Thoracic aorta (tissue), 2 donors: ENCODE results near the gene ELF1. TPM values are rescaled to one million over a fixed set of nuclear protein-coding genes. Genes with fewer than 3 reads are reported as not detected.

ENCODE experiments used
- ATAC-seq: fragments of 150-250 bp; one replicate; pipeline ENCODE4 v1.8.0; 2017; ENCODE audit warnings: low read depth; ENCODE audit not compliant: insufficient number of reproducible peaks, low FRiP score
- DNase-seq: peaks from one replicate; pipeline ENCODE4 v3.0.0-alpha.2; 2020; ENCODE audit warnings: low spot score
- H3K27ac ChIP-seq, 2 donors: fragments of 200-600 bp; sonication (generic); 1 replicate in 1 of 2; 2 replicates in 1 of 2; pipeline ENCODE4 v1.5.1; 2016; ENCODE audit warnings: mild to moderate bottlenecking in 2 of 2, moderate library complexity in 2 of 2
- H3K27me3 ChIP-seq: fragments of 200-600 bp; sonication (generic); replicated peaks from 2 replicates; pipeline ENCODE4 v1.6.0; 2016; ENCODE audit warnings: mild to moderate bottlenecking; ENCODE audit not compliant: insufficient read depth
- H3K36me3 ChIP-seq: fragments of 200-600 bp; sonication (generic); one replicate; pipeline ENCODE4 v1.5.1; 2016
- H3K4me1 ChIP-seq, 2 donors: fragments of 200-600 bp; sonication (generic); 1 replicate in 1 of 2; 2 replicates in 1 of 2; pipeline versions ENCODE4 v1.5.1 to v1.6.0; 2016; ENCODE audit warnings: low read depth in 2 of 2, mild to moderate bottlenecking in 1 of 2; ENCODE audit not compliant: control insufficient read depth in 1 of 2
- H3K4me3 ChIP-seq: fragments of 200-600 bp; sonication (generic); 2 replicates; pipeline ENCODE4 v1.5.1; 2016; ENCODE audit warnings: mild to moderate bottlenecking
- H3K9me3 ChIP-seq: fragments of 200-600 bp; sonication (generic); 2 replicates; pipeline ENCODE4 v1.5.1; 2016
- total RNA-seq, 2 donors: library from RNA; depleted of rRNA; stranded (reverse); fragments of >200 nt; gene quantifications; one replicate each; pipeline versions ENCODE4 v1.1.0 to v1.2.3, GENCODE V29; 2016
- TF ChIP-seq, protein P1 (sequence below): fragments of 200-600 bp; sonication (generic); IDR thresholded peaks from one replicate; pipeline ENCODE4 v1.5.1; 2019; ENCODE audit warnings: antibody characterized with exemption

The ELF1 gene
- total RNA-seq, 2 donors from 2014 or later = 54.7 to 99.9 TPM

DNA sequence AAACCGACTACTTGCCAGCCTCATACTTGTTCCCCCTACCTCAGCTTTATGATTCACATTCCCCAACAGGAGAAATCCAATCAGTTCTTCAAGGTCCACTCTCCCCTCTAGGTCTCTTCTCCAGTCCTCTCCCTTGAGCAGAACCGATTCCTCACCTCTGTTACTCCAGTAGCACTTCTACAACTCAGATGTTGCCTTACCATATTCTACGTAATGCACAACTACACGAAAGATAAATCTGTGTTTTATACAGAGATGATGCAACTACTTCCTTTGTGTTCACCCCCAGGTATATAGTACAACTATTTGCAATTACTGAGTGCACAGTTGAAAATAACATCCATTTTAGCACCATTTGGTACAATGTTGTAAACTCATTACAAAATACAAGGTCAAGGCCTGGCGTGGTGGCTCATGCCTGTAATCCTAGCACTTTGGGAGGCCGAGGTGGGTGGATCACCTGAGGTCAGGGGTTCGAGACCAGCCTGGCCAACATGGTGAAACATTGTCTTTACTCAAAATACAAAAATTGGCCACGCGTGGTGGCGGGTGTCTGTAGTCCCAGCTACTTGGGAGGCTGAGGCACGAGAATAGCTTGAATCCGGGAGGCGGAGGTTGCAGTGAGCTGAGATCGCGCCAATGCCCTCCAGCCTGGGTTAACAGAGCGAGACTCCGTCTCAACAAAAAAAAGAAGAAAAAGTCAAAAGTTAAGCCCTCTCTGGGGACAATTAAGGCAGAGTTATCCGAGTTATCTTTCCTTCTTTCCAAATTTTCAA lies 39.4 kb upstream of the ELF1 start:
- H3K4me3 ChIP-seq = peak overlapping the region; percentile 85
- DNase-seq = no peak
- H3K36me3 ChIP-seq = no peaks in the 10 kb centered on the region
- peak overlapping the region in 1 of 2 donors; percentile 98 for H3K27ac ChIP-seq
- no peaks in the 10 kb centered on the region for H3K27me3 ChIP-seq
- no peaks in the 10 kb centered on the region for H3K9me3 ChIP-seq
- no peak for ATAC-seq
- TF ChIP-seq, protein P1, sequence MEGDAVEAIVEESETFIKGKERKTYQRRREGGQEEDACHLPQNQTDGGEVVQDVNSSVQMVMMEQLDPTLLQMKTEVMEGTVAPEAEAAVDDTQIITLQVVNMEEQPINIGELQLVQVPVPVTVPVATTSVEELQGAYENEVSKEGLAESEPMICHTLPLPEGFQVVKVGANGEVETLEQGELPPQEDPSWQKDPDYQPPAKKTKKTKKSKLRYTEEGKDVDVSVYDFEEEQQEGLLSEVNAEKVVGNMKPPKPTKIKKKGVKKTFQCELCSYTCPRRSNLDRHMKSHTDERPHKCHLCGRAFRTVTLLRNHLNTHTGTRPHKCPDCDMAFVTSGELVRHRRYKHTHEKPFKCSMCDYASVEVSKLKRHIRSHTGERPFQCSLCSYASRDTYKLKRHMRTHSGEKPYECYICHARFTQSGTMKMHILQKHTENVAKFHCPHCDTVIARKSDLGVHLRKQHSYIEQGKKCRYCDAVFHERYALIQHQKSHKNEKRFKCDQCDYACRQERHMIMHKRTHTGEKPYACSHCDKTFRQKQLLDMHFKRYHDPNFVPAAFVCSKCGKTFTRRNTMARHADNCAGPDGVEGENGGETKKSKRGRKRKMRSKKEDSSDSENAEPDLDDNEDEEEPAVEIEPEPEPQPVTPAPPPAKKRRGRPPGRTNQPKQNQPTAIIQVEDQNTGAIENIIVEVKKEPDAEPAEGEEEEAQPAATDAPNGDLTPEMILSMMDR = no peak
- H3K4me1 ChIP-seq = peaks cover 49 to 67% of the 10 kb centered on the region in 2 donors

DNA sequence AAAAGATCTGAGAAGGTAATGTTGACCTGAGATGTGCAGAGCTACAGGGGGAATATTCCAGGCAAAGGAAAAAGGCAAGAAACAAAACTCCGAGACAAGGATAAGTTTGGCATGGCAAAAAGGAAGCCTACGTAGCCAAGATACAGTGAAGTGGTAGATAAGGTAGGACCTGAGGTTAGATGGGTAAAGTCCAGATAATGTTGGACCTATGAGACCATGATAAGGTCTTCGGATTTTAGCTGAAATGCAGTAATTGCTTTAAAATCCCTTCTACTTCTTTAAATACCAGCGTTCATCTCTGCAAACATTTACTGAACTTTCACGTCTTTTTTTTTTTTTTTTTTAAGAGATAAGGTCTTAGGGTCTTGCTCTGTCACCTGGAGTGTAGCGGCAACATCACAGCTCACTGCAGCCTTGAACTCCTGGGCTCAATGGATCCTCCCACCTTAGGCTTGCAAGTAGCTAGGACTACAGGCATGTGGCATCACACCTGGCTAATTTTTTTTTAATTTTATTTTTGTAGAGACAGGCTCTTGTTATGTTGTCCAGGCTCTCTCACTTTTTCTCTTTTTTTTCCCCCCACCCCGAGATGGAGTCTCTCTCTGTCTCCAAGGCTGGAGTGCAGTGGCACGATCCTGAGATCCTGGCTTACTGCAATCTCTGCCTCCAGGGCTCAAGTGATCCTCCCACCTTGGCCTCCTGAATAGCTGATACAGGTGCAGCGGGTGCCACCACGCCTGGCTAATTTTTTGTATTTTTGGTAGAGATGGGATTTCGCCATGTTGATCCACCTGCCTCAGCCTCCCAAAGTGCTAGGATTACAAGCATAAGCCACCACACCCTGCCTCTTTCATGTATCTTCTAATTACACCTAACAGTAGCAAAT lies 38.0 kb upstream of the ELF1 start:
- TF ChIP-seq, protein P1 = no peak
- no peak overlapping the region for H3K27ac ChIP-seq
- peaks cover 50 to 68% of the 10 kb centered on the region in 2 donors for H3K4me1 ChIP-seq
- H3K4me3 ChIP-seq = peak overlapping the region; percentile 6
- no peaks in the 10 kb centered on the region for H3K36me3 ChIP-seq
- H3K27me3 ChIP-seq = no peaks in the 10 kb centered on the region
- no peaks in the 10 kb centered on the region for H3K9me3 ChIP-seq
- DNase-seq = no peak
- ATAC-seq = no peak

DNA sequence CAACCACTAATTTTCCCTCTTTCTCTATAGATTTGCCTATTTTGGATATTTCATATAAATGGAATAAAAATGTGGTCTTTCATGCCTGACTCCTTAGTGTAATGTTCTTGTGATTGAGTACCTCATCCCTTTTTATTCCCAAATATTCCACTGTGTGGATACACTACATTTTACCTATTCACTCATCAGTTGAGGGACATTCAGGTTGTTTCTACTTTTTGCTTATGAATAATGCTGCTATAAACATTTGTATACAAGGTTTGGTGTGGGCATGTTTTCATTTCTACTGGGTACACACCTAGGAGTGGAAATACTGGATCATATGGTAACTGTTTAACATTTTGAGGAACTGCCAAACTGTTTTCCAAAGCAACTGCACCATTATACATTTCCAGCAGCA lies 37.1 kb upstream of the ELF1 start:
- ATAC-seq (no peak), DNase-seq (no peak)
- TF ChIP-seq, protein P1 = no peak
- H3K36me3 ChIP-seq = no peaks in the 10 kb centered on the region
- peaks cover 51 to 74% of the 10 kb centered on the region in 2 donors for H3K4me1 ChIP-seq
- no peaks in the 10 kb centered on the region for H3K9me3 ChIP-seq
- no peak overlapping the region for H3K4me3 ChIP-seq
- no peak overlapping the region for H3K27ac ChIP-seq
- H3K27me3 ChIP-seq = no peaks in the 10 kb centered on the region

DNA sequence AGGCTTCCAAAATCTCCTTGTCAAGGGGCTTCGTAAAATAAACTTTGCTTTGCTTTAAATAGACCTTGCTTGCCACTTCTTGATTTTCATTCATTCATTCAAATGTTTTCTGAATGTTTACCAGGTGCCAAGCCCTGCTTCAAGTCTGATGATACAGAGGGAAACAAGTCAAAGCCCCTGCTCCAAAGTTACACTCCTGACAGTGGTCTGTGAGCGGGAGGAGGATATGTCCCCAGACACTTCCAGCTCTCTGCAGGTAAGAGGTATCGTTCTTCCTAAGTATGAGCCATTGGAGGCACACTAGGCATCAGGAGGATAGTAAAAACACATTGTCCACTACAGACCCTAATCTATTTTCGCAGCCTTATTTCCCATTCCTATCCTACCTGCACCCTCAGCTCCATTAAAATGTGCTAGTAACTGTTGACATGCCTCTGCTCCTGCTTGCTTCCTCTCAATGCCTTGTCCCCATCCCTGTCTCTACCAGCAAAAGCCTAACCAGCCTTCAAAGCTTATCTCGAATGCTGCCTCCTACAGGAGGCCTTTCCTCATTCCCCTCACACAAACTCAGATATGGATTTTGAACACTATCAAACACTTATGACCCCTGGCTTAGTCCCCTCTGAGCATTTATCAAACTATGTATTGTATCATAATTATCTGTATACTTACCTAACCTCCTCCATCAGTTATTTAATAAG lies 36.0 kb upstream of the ELF1 start:
- H3K4me1 ChIP-seq = peaks cover 51 to 78% of the 10 kb centered on the region in 2 donors
- H3K27ac ChIP-seq = peak overlapping the region; percentile 5 to 62
- no peak for ATAC-seq
- no peak for DNase-seq
- no peak overlapping the region for H3K4me3 ChIP-seq
- no peaks in the 10 kb centered on the region for H3K27me3 ChIP-seq
- TF ChIP-seq, protein P1 = no peak
- H3K36me3 ChIP-seq = no peaks in the 10 kb centered on the region
- no peaks in the 10 kb centered on the region for H3K9me3 ChIP-seq
